HCT116 (cell line): ENCODE results near the gene AFAP1L1. TPM values are rescaled to one million over a fixed set of nuclear protein-coding genes. Genes with fewer than 3 reads are reported as not detected.

Experiments
- ATAC-seq: fragments of 200-7000 bp; cut with Tn5 transposase; 2 replicates; pipeline ENCODE4 v1.9.1; 2020; ENCODE audit warnings: mild to moderate bottlenecking, moderate library complexity
- BruUV-seq: library from RNA; stranded (reverse); fragments of 400-500 nt; replicated peaks from 2 replicates; lab custom pipeline; 2021; lab: Mats Ljungman, UMichigan
- CTCF ChIA-PET: fragments of 300-600 bp; sonication (Branson Sonifier 250); formaldehyde crosslinking; loops from one replicate; lab custom pipeline; 2021; ENCODE audit warnings: antibody characterized with exemption; lab: Charles Lee
- POLR2A ChIA-PET: fragments of 300-600, 350-600 bp; sonication (Branson Sonifier 250); formaldehyde crosslinking; loops from one replicate; lab custom pipeline; 2021; ENCODE audit warnings: antibody characterized with exemption; lab: Charles Lee
- RAD21 ChIA-PET, 2 experiments: fragments of 300-600 bp; sonication (Branson Sonifier 250); formaldehyde crosslinking; loops; one replicate each; lab custom pipeline; 2023; ENCODE audit warnings: low total read pairs in 2 of 2; ENCODE audit not compliant: uncharacterized antibody in 2 of 2, unreplicated experiment in 2 of 2, low non-redundant PET in 1 of 2; lab: Charles Lee
- DNase-seq: peaks from one replicate; pipeline ENCODE4 v3.0.0-alpha.2; 2010; ENCODE audit warnings: low read depth, low spot score
- H2AFZ ChIP-seq: fragments of 200-600 bp; shearing (Covaris generic), sonication (generic); 2 replicates; pipeline ENCODE4 v1.6.1; 2017; ENCODE audit warnings: low read depth, mixed run types, mixed read lengths, antibody characterized with exemption, low read length; ENCODE audit not compliant: poor library complexity, severe bottlenecking
- H3K27ac ChIP-seq: 2 replicates; pipeline ENCODE4 v1.5.1; 2012; ENCODE audit warnings: low read depth, low read length
- H3K27me3 ChIP-seq: fragments of 200-600 bp; sonication (generic); 2 replicates; pipeline ENCODE4 v1.6.1; 2016; ENCODE audit warnings: mixed run types, low read length, mixed read lengths; ENCODE audit not compliant: insufficient read depth
- H3K36me3 ChIP-seq, 2 experiments: fragments of 200-500 bp in 1 of 2; fragments of 200-600 bp in 1 of 2; sonication (Bioruptor generic) in 1 of 2; sonication (generic) in 1 of 2; 2 replicates each; pipeline versions ENCODE4 v1.5.1 to v1.6.1; 2014 to 2016; ENCODE audit warnings: low read length in 2 of 2, inconsistent platforms in 1 of 2, mixed read lengths in 1 of 2, mixed run types in 1 of 2; ENCODE audit not compliant: insufficient read depth in 2 of 2, control insufficient read depth in 1 of 2
- H3K4me1 ChIP-seq, 2 experiments: fragments of 200-600 bp in 1 of 2; sonication (generic) in 1 of 2; 2 replicates each; pipeline versions ENCODE4 v1.5.1 to v1.6.1; 2012 to 2017; ENCODE audit warnings: low read length in 2 of 2, inconsistent platforms in 1 of 2, mild to moderate bottlenecking in 1 of 2, mixed read lengths in 1 of 2, mixed run types in 1 of 2, moderate library complexity in 1 of 2; ENCODE audit not compliant: insufficient read depth in 2 of 2, control insufficient read depth in 1 of 2
- H3K4me2 ChIP-seq: fragments of 200-600 bp; sonication (generic); 2 replicates; pipeline ENCODE4 v1.6.1; 2017; ENCODE audit warnings: mixed run types, low read length, mixed read lengths
- H3K4me3 ChIP-seq, 2 experiments: fragments of 200-600 bp in 1 of 2; sonication (generic) in 1 of 2; replicated peaks in 1 of 2; 2 replicates each; pipeline ENCODE4 v1.5.1; 2011 to 2016; ENCODE audit warnings: low read length in 2 of 2, control low read depth in 1 of 2, low read depth in 1 of 2, mild to moderate bottlenecking in 1 of 2, mixed read lengths in 1 of 2, mixed run types in 1 of 2
- H3K79me2 ChIP-seq: fragments of 200-600 bp; sonication (generic); 2 replicates; pipeline ENCODE4 v1.6.1; 2017; ENCODE audit warnings: mild to moderate bottlenecking, mixed run types, low read length, moderate library complexity, mixed read lengths; ENCODE audit not compliant: insufficient read depth
- H3K9ac ChIP-seq: fragments of 200-600 bp; sonication (generic); 2 replicates; pipeline ENCODE4 v1.6.1; 2016; ENCODE audit warnings: low read length, mixed read lengths
- H3K9me2 ChIP-seq: fragments of 200-600 bp; sonication (generic), shearing (Covaris generic); 2 replicates; pipeline ENCODE4 v1.6.1; 2017; ENCODE audit warnings: mixed run types, mild to moderate bottlenecking, moderate library complexity; ENCODE audit not compliant: insufficient read depth
- H3K9me3 ChIP-seq, 2 experiments: fragments of 200-500 bp in 1 of 2; fragments of 200-600 bp in 1 of 2; sonication (Bioruptor generic) in 1 of 2; sonication (generic) in 1 of 2; 2 replicates each; pipeline ENCODE4 v1.6.1; 2014 to 2017; ENCODE audit warnings: low read length in 2 of 2, mixed read lengths in 2 of 2, inconsistent platforms in 1 of 2, low read depth in 1 of 2, mild to moderate bottlenecking in 1 of 2, mixed run types in 1 of 2, moderate library complexity in 1 of 2; ENCODE audit not compliant: control insufficient read depth in 1 of 2, insufficient read depth in 1 of 2
- H4K20me1 ChIP-seq: fragments of 200-600 bp; sonication (generic), shearing (Covaris generic); 2 replicates; pipeline ENCODE4 v1.6.1; 2017; ENCODE audit warnings: mixed run types, mild to moderate bottlenecking, moderate library complexity; ENCODE audit not compliant: insufficient read depth
- EZH2 ChIP-seq: fragments of 200-600 bp; sonication (generic); IDR thresholded peaks from 2 replicates; pipeline ENCODE4 v1.6.1; 2017; ENCODE audit warnings: antibody characterized with exemption, mixed run types
- REST ChIP-seq: IDR thresholded peaks from 2 replicates; pipeline ENCODE4 v1.6.1; 2012; ENCODE audit warnings: low read depth
- SIN3A ChIP-seq: IDR thresholded peaks from 2 replicates; pipeline ENCODE4 v1.6.1; 2012; ENCODE audit warnings: low read depth
- ZFX ChIP-seq: fragments of 450-650 bp; IDR thresholded peaks from 2 replicates; pipeline ENCODE4 v1.6.1; 2017
- intact Hi-C: fragments of 100-400 bp; cut with micrococcal nuclease; formaldehyde crosslinking; loops from 2 replicates; pipeline ENCODE4 v1.10.0; 2022
- total RNA-seq: library from RNA; stranded (reverse); gene quantifications from one replicate; pipeline ENCODE4 v1.2.1, GENCODE V29; 2021; ENCODE audit not compliant: unreplicated experiment
- TF ChIP-seq, protein P1 (sequence below): IDR thresholded peaks from 2 replicates; pipeline ENCODE4 v1.6.1; 2011; ENCODE audit warnings: mild to moderate bottlenecking, low read length, moderate library complexity; ENCODE audit not compliant: insufficient replicate concordance; ENCODE audit errors: extremely low read depth

AFAP1L1 gene
- total RNA-seq, 1 experiment from 2014 or later: 4.3 TPM

DNA sequence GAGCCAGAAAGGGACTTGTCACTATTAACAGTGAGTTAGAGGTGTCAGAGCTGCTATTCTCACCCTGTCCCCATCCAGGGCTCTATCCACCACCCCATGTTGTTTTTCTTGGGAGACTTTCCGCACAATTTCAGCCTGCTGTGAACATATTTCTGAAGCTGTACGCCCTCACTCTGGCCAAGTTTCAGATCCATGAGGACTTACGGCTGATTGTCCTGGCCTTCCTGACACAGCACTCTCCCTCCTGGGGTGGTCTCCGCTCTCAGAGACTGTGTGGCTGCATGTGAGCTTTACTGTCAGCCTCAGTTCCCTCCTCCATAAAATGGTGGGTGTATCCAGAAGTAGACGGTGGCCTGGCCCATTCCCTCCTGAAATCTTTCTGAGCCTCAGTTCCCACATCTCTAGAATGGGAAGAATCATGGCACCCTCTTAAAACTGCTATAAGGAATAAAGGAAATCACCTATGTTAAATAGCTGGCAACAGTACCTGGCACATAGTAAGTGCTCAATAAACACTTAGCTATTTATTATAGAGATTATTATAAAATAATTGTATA lies 108.2 kb downstream of the AFAP1L1 start:
- H3K79me2 ChIP-seq: no peaks in the 10 kb centered on the region
- H3K9me2 ChIP-seq: no peaks in the 10 kb centered on the region
- ChIA-PET CTCF (interaction anchor here (0.6 to 1.5 kb wide), 3 partner anchors 8 to 185 kb away, joined by 3 to 4 read pairs (median 3); partner anchors contain the start of gene PCYOX1L), POLR2A (interaction anchor here (0.6 kb wide), 1 partner anchor 64 kb away, joined by 3 read pairs; no protein-coding TSS in a partner anchor), RAD21 (no interaction called here)
- no peak overlapping the region for H3K9ac ChIP-seq
- no peak overlapping the region for H3K27ac ChIP-seq
- peaks cover 0 to 6% of the 10 kb centered on the region in 2 experiments; a peak in 2 of 4 replicates for H3K4me1 ChIP-seq
- no peaks in the 10 kb centered on the region for H3K9me3 ChIP-seq
- no peaks in the 10 kb centered on the region for H3K36me3 ChIP-seq
- intact Hi-C loops: no loop called here
- no peaks in the 10 kb centered on the region for H4K20me1 ChIP-seq
- no peaks in the 10 kb centered on the region for H3K27me3 ChIP-seq
- no peak for DNase-seq
- H2AFZ ChIP-seq: no peak overlapping the region
- H3K4me2 ChIP-seq: no peak overlapping the region
- no peak for ATAC-seq
- no peak overlapping the region for H3K4me3 ChIP-seq
- BruUV-seq: no TSS peak
- TF ChIP-seq SIN3A (no peak), REST (no peak), ZFX (no peak), EZH2 (no peak)
- TF ChIP-seq, protein P1, sequence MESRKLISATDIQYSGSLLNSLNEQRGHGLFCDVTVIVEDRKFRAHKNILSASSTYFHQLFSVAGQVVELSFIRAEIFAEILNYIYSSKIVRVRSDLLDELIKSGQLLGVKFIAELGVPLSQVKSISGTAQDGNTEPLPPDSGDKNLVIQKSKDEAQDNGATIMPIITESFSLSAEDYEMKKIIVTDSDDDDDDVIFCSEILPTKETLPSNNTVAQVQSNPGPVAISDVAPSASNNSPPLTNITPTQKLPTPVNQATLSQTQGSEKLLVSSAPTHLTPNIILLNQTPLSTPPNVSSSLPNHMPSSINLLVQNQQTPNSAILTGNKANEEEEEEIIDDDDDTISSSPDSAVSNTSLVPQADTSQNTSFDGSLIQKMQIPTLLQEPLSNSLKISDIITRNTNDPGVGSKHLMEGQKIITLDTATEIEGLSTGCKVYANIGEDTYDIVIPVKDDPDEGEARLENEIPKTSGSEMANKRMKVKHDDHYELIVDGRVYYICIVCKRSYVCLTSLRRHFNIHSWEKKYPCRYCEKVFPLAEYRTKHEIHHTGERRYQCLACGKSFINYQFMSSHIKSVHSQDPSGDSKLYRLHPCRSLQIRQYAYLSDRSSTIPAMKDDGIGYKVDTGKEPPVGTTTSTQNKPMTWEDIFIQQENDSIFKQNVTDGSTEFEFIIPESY: no peak
